Glomerular endothelial cell (primary cell): ENCODE results near the gene BEND3. TPM values are rescaled to one million over a fixed set of nuclear protein-coding genes. Genes with fewer than 3 reads are reported as not detected.
"Not testable (repeated sequence)": the region's sequence is repeated elsewhere in the genome, so short reads cannot be mapped to it uniquely, and the experiment has no call there.

ENCODE experiments used
- DNase-seq: peaks from one replicate; pipeline ENCODE4 v3.0.0-alpha.2; 2011; ENCODE audit warnings: low read depth, low spot score; ENCODE audit errors: extremely low read depth
- total RNA-seq: library from RNA; depleted of rRNA; stranded (reverse); fragments of >200 nt; gene quantifications from 2 replicates; pipeline ENCODE4 v1.2.3, GENCODE V29; 2015

Gene BEND3
- total RNA-seq = 3.2 and 4.6 TPM in 2 replicates

DNA sequence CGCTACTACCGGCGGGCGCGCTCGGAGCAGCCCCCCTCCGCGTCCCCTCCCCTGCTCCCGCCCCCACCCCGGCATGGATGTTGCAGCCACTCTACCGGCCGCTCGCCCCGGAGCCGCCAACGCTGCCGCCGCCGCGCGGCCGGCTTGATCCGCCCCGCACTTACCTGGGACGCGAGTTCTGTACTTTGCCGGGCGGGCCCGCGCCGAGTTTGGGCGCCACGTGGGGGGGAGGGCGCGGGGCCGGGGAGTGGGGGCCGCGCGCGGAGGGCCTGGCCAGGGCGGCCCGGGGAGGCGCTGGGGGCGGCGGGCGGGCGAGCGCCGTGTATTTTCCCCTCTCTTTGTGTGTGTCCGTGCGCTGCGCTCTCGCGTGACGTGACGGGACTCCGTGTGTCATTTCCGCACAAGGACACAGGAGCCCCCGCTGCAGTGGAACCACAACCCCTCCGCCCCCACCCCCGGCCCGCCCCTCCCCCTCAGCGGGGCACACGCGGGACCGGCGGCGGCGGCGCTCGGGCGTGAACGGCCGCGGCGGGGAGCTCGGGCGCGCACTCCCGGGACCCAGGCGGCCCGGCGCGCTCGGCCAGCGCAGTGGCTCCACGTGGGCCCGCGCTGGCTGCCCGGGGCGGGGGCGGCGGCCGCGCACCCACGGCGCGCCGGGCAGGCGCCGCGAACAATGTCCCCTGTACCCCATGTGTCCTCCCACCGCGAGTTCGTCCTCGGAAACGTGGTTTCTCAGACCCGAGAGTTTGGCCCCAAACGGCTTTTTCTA, at the start of gene BEND3:
BEND3 (minus strand) TSS at position 590 of the 769 bp plus-strand sequence. CDS start 16,230 bp downstream, outside the sequence.
- no peak for DNase-seq

DNA sequence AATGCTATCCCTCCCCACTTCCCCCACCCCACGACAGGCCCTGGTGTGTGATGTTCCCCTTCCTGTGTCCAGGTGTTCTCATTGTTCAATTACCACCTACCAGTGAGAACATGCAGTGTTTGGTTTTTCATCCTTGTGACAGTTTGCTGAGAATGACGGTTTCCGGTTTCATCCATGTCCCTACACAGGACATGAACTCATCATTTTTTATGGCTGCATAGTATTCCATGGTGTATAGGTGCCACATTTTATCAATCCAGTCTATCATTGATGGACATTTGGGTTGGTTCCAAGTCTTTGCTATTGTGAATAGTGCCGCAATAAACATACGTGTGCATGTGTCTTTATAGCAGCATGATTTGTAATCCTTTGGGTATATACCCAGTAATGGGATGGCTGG, 49.0 kb upstream of the BEND3 start:
- not testable (repeated sequence) for DNase-seq

DNA sequence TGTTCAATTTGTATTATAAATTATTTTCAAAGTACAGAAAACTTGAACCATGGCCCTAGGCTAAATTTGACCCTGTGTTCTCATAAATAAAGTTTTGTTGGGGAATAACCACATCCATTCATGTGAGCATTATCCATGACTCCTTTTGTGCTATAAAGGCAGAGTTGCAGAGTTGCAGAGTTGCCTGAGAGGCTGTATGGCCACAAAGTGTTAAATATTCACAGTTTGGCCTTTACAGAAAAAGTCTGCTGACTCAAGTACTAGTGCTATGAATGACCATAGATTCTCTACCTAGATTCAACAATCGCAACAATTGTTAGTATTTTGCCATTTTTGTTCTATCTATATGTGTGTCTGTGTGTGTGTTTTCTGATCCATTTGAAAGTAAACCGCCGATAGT, 46.2 kb upstream of the BEND3 start:
- DNase-seq = no peak

DNA sequence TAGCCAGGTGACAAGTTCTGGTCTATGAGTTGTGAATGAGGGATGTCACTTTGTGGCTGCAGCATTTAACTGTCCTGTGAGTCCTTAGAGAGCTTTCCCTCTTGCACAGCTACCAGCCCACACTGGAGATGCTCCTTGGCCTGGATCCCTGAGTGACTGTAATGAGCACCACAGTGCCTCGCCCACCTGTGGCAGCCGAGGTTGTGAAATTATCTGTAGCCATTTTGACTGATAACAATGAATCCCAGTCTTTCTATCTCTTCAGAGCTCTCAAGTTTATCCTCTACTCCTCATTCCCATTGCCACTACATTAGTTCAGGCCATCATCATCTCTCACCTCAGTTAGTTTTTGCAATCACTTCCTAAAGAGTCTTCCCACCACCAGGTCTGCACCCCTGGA, 41.3 kb upstream of the BEND3 start:
- DNase-seq = no peak

DNA sequence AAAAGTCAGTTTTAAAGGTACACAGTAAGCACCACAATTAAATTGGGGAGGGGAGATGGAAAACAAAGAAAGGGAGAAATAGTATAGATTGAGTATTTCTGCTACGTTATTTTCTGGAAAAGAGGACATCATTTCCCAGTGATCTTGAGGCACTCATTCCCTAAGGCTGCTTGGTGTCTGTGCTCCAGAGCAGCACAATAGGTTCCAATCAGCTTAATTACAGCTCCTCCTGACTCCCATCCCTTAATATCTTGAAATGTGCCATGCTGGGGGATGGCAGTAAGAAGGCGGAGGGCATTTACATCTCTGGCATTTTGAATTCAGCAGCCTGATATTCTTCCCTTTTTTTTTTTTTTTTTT, 39.5 kb upstream of the BEND3 start:
- DNase-seq = no peak

DNA sequence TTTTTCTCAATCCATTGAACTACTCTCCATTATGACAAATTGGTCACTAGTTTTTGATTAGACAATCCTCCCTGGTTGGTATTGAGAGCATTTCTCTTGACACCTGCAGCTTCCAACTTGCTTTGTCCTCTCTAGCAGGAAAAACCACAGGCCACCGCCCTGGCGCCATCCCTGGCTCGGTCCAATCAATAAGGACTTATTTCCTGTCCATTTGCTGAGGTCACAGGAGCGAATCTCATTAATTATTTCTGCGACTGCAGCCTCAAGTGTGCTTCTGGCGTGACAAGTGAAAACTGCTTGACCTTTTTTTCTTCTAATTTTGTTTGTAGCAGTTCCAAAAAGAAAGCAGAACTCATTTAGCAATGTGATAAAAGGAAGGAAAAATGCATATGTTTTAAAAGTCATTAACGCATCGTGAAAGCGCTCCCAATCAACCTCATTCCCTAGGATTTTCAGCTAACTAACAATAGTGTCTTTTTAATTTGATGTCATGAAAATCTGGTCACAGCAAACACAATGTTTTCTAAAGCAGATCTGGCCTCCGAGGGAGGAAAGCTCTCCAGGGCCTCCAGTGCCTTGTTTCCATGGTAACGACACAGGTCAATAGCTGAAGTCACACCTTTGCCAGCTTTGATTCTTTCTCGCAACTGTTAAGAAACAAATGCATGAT, 39.0 kb upstream of the BEND3 start:
- no peak for DNase-seq

DNA sequence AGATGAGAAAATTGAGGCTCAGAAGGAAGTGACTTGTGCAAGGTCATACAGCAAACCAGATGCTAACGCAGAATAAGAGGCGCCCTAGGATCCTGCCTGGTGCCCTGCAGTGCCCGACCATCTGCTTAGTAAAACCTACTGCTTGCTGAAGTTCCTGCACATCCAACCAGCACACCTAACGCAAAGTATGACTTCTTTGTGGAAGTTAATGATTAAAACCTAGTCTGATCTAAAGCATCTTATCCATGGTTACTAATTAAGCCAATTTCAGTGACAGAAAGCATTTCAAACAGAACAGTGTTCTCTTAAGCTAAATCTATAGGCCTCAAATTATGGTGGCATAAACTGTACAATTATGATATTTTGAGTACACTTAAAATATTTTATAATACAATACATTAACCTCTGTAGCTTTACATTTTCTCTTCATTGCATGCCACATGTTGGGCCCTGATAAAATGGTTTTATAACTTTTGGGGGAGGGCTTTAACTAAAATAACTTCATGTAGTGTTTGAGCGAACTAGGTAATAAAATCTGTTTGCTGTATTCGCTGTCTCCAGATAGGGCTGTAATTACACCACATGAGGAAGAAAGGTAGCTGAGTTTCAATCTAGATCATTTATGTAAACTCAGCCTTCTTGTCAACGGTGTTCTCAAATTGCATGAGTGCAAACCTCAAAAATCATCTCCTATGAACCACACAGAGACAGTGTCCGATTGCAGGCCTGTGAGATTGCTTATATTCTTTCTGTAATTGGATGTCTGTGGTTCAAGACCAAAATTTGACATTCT, 37.5 kb upstream of the BEND3 start:
- no peak for DNase-seq

DNA sequence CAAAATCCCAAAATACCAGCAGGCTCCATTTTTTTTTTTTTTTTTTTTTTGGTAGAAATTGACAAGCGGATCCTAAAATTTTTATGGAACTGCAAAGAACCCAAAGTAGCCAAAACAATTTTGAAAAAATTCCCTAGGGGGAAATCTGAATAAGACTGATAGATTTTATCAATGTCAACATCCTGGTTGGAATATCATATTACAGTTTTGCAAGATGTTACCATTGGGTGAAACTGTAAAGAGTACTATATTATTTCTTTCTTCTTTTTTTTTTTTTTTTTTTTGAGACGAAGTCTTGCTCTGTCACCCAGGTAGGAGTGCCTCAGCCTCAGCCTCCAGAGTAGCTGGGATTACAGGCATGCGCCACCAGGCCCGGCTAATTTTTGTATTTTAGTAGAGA, 29.4 kb upstream of the BEND3 start:
- DNase-seq = no peak

DNA sequence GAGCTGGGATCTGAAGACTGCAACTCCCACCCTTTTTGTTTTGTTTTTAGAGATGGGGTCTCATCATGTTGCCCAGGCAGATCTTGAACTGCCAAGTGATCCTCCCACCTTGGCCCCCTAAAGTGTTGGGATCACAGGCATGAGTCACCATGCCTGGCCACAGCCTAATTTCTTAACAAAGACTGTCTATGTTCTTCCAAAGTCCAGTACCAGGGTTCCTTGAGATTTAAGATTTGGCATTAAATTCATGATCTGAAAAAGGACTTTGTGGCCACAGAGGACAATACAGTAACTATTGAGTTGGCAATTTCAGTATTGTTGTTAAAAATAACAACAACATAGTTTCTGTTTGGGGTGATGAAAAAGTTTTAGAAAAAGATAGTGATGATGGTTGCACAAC, 28.7 kb upstream of the BEND3 start:
- DNase-seq = no peak

DNA sequence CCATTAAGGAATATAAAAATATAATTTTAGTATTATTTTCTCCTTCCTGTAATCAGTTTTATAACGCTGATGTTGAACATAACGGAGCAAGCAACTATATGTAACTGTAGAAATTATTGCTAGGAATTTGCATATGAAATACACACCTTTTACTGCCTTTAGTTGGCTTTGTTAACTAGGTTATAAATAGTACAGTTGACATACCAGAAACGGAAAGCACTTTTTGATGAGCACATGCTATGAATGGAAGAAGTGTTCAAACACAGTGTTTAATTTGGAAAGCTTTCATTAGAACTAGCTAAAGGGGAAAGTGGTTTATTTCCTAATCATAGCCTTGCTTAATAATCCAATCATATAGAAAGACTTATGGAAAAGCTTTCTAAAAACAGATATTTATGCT, 25.3 kb upstream of the BEND3 start:
- no peak for DNase-seq

DNA sequence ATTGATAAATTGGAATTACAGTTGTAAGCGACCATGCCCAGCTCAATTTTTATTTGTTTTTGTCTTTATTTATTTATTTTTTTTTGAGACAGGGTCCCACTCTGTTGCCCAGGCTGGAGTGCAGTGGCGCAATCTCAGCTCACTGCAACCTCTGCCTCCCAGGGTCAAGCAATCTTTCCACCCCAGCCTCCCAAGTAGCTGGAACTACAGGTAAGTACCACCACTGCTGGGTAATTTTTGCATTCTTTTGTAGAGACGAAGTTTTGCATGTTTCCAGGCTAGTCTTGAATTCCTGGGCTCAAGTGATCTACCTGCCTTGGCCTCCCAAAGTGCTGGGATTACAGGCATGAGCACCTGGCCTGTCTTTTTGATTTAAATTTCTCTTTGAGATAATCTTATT, 21.0 kb upstream of the BEND3 start:
- not testable (repeated sequence) for DNase-seq

DNA sequence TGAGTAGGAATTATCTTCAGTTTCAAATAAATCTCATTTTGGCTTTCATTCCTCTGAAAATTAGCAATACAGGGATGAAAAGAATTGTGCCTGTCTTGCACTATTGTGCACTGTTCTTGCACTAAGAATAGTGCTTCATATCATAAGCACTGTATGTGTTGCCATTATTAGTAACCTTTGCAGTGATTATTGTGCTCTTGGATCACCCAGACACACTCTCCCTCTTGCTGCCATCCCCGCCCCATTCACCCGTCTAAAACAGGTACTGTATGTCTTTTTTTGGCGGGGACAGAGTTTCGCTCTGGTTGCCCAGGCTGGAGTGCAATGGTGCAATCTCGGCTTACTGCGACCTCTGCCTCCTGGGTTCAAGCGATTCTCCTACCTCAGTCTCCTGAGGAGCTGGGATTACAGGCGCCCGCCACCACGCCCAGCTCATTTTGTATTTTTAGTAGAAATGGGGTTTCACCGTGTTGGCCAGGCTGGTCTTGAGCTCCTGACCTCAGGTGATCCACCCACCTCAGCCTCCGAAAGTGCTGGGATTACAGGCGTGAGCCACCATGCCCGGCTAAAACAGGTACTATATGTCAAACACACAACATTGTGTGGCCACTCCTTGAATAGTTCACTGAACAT, 19.8 kb upstream of the BEND3 start:
- not testable (repeated sequence) for DNase-seq

DNA sequence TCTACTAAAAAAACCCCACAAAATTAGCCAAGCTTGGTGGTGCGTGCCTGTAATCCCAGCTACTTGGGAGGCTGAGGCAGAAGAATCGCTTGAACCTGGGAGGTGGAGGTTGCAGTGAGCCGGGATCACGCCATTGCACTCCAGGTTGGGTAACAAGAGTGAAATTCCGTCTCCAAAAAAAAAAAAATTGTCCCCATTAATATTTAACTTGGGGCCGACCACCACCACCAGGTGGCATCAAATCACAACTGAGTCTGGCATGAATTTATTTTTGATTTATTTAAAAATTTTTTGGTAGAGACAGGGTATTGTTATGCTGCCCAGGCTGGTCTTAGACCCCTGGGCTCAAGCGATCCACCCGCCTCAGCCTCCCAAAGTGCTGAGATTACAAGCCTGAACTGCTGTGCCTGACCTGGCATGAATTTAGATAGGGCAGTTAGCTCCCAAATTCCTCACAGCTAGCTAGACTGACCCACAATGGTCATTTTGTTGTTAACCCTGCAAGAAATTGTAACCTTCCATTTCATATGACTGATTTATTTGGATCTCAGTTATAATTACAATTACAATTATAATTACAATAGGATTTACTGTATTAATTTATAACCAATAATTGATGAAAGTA, 17.1 kb upstream of the BEND3 start:
- DNase-seq = no peak

DNA sequence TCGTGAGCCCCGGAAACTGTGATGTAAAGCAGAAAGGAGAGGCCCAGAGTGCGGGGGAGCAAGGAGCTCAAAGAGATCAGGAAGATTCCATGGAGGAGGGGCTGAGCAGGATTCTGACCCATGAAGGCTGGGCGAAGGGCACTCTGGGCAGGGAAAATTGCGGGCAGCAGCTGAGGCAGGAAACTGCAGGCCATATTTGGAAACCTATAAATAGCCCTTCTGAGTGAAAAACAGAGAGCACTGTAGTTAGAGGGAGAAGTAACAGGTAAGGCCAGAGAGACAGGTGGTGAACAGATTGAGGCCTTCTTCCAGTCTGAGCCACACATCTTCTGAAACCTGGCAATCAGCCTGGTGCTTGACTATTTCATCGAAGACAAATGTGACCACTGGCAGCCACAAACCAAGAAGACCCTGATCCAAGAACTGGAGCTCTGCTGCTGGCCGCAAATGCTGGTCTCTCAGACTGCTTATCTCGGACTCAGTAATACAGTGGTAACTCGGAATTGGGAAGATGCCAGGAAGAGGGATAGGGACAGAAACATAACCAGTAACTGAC, 14.1 kb upstream of the BEND3 start:
- DNase-seq = no peak

DNA sequence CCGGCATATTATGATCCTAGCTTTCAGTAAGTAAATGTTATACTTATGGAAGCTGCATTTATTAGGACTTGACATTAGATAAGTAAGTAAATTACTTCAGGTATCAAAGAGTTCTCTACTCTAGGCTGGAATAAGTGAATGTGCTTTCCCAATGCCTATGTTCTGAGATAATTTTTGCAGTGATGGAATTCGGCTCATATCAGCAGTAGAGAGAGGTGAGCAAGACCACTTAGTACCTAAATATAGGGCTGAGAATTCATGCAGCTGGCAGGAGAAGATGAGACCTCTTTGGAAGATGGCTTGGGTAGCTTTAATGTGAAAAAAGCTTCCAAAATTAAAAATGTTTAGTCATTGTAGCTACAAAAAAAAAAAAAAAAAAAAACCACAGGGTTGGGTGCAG, 13.3 kb upstream of the BEND3 start:
- DNase-seq = no peak

DNA sequence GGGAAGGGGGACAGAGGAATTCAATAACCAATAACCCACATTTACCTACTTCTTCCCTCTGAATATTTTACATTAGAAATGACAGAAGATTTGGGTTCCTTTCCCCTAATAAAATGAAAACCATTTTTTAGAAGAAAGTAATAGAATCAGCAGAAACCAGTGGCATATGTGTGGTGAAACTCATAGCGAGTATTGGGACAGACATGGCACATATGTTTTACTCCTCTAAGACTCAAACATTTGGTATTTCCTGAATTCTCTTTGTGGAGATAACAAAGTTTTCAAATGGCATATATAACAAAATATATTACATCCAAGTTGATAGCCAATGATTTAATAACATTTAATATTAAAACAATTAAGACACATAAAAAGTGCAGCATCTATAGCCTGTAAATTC, 12.9 kb upstream of the BEND3 start:
- DNase-seq = no peak

DNA sequence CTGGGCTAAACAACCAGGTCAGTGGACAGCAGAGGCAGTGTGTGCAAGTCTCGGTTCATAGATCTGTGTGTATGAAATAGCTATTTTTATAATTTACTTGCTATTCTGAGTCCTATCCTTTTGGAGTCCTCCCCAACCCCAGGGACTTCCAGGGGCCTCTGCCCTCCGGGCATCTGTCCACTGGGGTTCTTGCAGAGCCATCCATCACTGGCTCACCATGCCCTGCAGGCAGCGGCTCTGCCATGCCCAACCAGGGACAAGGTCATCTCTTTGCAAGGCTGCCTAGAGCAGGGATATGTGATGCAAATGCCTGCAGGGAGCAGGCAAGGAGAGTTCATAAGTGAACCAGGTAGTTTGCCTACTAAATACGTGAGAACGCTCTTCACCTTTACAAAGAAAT, 10.5 kb upstream of the BEND3 start:
- DNase-seq = no peak

DNA sequence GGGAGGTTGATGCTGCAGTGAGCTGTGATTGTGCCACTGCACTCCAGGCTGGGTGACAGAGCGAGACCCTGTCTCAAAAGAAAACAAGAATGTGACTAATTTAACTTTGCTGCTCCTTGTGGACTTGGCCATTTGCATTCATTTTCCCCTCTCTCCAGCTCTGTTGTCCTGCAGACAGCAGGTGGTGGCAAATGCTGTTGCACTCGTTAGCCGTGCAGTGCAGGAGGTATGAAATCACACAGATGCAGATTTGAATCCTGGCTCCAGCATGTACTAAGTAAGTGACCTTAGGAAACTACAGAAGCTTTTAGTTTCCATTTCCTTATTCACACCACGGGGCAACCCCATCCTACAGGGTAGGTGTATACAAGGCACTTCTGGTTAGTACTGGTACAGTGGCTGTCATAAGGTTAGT, 9.6 kb upstream of the BEND3 start:
- DNase-seq = no peak

DNA sequence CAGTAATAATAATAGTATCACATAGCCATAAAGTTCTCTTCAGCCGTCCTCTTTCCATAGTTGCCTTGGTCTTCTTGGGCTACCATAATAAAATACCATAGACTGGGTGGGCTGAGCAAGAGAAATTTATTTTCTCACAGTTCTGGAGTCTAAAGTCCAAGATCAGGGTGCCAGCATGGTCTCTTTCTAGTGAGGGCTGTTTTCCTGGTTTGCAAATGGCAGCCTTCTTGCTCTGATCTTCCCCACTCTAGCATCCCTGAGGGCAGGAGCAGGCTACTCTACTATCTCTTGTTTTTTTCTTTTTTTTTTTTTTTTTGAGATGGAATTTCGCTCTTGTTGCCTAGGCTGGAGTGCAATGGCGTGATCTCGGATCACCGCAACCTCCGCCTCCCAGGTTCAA, 8.2 kb upstream of the BEND3 start:
- DNase-seq = no peak

DNA sequence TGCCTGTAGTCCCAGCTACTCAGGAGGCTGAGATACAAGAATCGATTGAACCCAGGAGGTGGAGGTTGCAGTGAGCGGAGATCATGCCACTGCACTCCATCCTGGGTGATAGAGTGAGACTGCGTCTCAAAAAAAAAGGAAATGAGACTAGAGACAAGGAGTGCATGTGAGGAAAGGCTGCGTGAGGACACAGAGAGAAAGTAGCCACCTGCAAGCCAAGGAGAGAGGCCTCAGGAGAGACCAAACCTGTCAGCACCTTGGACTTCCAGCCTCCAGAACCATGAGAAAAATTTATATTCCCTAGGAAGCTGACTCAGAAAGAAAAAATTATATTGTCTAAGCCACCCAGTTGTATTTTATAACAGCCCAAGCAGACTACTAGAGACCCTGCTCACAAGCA, 7.4 kb upstream of the BEND3 start:
- no peak for DNase-seq
